ENCODE results near the gene SPATA21. TPM values are rescaled to one million over a fixed set of nuclear protein-coding genes. Genes with fewer than 3 reads are reported as not detected.
A peak's percentile ranks its signal among the peaks of the same experiment; 100 is the strongest.

Gene SPATA21
- total RNA-seq, 1 donor from 2014 or later, result not detected

DNA sequence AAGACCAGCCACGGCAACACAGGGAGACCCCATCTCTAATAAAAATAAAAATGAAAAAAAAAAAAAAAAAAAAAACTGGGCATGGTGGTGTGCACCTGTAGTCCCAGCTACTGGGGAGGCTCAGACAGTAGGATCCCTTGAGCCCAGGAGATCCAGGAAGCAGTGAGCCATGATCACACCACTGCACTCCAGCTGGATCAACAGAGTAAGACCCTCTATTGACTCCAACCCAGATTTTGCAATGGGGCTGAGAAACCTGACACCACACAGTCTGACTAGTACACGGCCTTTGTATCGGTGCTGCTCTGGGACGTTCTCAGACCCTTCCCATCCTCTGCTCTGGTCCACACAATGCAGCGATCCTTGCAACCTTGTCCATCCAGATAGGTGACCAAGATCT, 31.8 kb downstream of the SPATA21 start:
- ChIA-PET POLR2A (interaction anchor here (0.6 to 0.7 kb wide), 2 partner anchors 21 to 732 kb away, joined by 3 to 5 read pairs; no protein-coding TSS in a partner anchor), CTCF (no interaction called here)
- H3K27me3 Mint-ChIP-seq, result no peaks in the 10 kb centered on the region
- ATAC-seq (ENCODE audit: low read depth), result no peak
- DNase-seq, result no peak
- no peak overlapping the region for H3K4me3 Mint-ChIP-seq
- no peaks in the 10 kb centered on the region for H3K9me3 Mint-ChIP-seq
- H3K4me1 Mint-ChIP-seq, result peaks cover 5% of the 10 kb centered on the region
- H3K36me3 Mint-ChIP-seq (ENCODE audit: low read depth), result no peaks in the 10 kb centered on the region
- no peak overlapping the region for H3K27ac Mint-ChIP-seq
- TF ChIP-seq, protein P1, sequence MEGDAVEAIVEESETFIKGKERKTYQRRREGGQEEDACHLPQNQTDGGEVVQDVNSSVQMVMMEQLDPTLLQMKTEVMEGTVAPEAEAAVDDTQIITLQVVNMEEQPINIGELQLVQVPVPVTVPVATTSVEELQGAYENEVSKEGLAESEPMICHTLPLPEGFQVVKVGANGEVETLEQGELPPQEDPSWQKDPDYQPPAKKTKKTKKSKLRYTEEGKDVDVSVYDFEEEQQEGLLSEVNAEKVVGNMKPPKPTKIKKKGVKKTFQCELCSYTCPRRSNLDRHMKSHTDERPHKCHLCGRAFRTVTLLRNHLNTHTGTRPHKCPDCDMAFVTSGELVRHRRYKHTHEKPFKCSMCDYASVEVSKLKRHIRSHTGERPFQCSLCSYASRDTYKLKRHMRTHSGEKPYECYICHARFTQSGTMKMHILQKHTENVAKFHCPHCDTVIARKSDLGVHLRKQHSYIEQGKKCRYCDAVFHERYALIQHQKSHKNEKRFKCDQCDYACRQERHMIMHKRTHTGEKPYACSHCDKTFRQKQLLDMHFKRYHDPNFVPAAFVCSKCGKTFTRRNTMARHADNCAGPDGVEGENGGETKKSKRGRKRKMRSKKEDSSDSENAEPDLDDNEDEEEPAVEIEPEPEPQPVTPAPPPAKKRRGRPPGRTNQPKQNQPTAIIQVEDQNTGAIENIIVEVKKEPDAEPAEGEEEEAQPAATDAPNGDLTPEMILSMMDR (IDR thresholded peaks at IDR 0.05), result no peak
- intact Hi-C loops (cut with micrococcal nuclease), result no loop called here

DNA sequence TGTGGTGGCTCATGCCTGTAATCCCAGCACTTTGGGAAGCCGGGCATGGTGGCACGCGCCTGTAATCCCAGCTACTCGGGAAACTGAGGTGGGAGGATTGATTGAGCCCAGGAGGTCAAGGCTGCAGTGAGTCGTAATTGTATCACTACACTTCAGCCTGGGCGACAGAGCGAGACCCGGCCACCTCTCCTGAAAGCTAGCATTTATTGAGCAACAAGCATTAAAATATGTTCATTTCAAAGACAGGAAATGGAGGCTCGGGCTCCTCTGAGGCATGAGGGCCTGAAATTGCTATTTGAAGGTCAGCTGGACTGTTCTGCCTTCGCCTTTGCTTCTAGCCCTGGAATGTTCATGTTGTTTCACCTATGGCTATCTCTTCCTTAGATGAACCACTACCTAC, 34.5 kb downstream of the SPATA21 start:
- no peak overlapping the region for H3K27ac Mint-ChIP-seq

DNA sequence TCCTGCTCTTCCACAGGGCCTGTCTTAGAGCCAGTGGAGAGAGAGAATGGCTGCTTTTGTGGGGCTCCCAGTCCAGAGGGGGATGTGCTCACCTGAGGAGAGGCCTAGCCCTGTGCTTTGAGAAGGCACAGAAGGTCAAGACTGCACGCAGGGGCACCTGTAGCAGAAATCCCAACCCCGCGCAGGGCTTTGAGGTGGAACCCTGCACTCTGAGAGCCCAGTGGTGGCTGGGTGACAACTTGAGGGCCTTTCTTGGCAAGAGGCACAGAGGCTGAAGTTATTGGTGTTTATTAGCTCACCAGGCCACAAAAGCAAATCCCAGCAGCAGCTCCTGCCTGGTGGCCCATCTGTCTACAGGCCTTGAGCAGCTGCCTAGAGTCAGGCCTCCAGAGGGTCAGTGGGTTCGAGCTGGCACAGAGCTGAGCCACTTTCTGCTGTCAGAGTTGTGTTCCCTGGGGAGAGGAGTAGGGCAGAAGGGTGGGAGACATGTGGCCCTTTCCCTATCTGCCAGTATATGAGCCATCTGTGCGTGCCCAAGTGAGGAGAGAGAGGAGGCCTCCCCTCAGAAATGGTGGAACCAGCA, 38.8 kb downstream of the SPATA21 start:
- TF ChIP-seq, protein P1 (IDR thresholded peaks at IDR 0.05), result no peak
- Mint-ChIP-seq H3K4me3 (no peak overlapping the region), H3K36me3 (ENCODE audit: low read depth) (peaks cover 58% of the 10 kb centered on the region), H3K27ac (peak overlapping the region; percentile 25), H3K9me3 (no peaks in the 10 kb centered on the region), H3K27me3 (no peaks in the 10 kb centered on the region), H3K4me1 (no peaks in the 10 kb centered on the region)
- DNase-seq (no peak), ATAC-seq (ENCODE audit: low read depth) (no peak)
- intact Hi-C loops (cut with micrococcal nuclease), result no loop called here
- ChIA-PET POLR2A (no interaction called here), CTCF (no interaction called here)

More for the DNA sequence above, 34.5 kb downstream of the SPATA21 start:
- CTCF ChIA-PET, result no interaction called here
- Mint-ChIP-seq H3K36me3 (ENCODE audit: low read depth) (peaks cover 18% of the 10 kb centered on the region), H3K4me3 (no peak overlapping the region), H3K4me1 (no peaks in the 10 kb centered on the region), H3K27me3 (no peaks in the 10 kb centered on the region), H3K9me3 (no peaks in the 10 kb centered on the region)
- intact Hi-C loops (cut with micrococcal nuclease), result loop anchor here (5.0 kb wide), 1 partner anchor 35 kb away; the partner anchor contains the start of gene SZRD1
- DNase-seq (no peak), ATAC-seq (ENCODE audit: low read depth) (no peak)
- TF ChIP-seq, protein P1 (IDR thresholded peaks at IDR 0.05), result no peak
- POLR2A ChIA-PET, result interaction anchor here (0.6 to 0.7 kb wide), 2 partner anchors 40 to 57 kb away, joined by 3 to 4 read pairs; no protein-coding TSS in a partner anchor

DNA sequence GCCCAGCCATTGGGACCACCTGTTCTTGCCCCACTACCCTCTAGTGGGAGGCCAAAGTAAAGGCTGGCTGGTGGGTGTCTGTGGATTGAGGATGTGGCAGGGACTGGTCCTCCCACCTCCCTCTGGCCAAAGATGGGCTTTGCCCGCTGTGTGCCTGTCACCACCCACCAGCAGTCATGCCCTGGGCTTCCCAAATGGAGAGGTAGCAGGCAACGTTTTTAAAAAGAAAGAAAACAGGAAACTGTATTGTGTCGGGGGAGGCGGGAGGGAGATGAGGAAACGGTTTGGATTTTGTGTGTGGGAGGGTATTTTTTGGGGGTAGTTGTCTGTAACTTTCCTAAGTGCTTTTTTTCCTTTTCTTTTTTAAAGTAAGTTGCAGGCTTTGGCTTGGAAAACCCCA, 40.1 kb downstream of the SPATA21 start:
- intact Hi-C loops (cut with micrococcal nuclease), result no loop called here
- TF ChIP-seq, protein P1 (IDR thresholded peaks at IDR 0.05), result no peak
- DNase-seq, result no peak
- Mint-ChIP-seq H3K27ac (no peak overlapping the region), H3K36me3 (ENCODE audit: low read depth) (peaks cover 71% of the 10 kb centered on the region), H3K9me3 (no peaks in the 10 kb centered on the region), H3K4me3 (no peak overlapping the region), H3K27me3 (no peaks in the 10 kb centered on the region), H3K4me1 (peaks cover 11% of the 10 kb centered on the region)
- POLR2A ChIA-PET, result no interaction called here
- ATAC-seq (ENCODE audit: low read depth), result no peak
- CTCF ChIA-PET, result no interaction called here

DNA sequence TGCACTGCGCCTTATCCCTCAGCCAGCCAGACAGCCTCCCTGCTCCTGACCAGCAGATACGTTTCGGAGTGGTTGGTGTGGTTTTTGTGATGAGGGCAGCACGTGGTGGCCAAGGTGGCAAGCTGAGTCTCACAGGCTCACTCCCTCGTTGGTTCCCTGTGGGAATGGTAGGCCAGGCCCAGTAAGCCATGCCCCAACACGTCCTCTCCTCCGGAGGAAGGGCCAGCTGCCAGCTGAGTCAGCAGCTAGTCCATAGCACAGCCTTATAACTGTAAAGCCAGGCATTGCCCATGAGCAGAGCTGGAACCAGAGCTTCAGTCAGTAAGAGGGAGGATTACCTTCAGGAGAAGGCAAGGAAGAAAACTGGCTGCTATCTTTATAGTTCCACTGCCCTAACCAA, 40.6 kb downstream of the SPATA21 start:
- no peaks in the 10 kb centered on the region for H3K9me3 Mint-ChIP-seq
- no peak for DNase-seq
- H3K36me3 Mint-ChIP-seq (ENCODE audit: low read depth), result peaks cover 74% of the 10 kb centered on the region
- ATAC-seq (ENCODE audit: low read depth), result no peak
- TF ChIP-seq, protein P1 (IDR thresholded peaks at IDR 0.05), result no peak
- ChIA-PET CTCF (no interaction called here), POLR2A (no interaction called here)
- no peak overlapping the region for H3K4me3 Mint-ChIP-seq
- no peak overlapping the region for H3K27ac Mint-ChIP-seq
- intact Hi-C loops (cut with micrococcal nuclease), result no loop called here
- H3K27me3 Mint-ChIP-seq, result no peaks in the 10 kb centered on the region
- H3K4me1 Mint-ChIP-seq, result peaks cover 17% of the 10 kb centered on the region
